HEK293T (cell line): ENCODE data around the gene ELK1.

Experiments used
- CTCF ChIA-PET: fragments of 350-600 bp; formaldehyde crosslinking; extraction: SDS; loops from one replicate; lab custom pipeline; 2021; ENCODE audit warnings: antibody characterized with exemption, inconsistent platforms; lab: Yijun Ruan, JAX
- POLR2A ChIA-PET: fragments of 350-600 bp; formaldehyde crosslinking; extraction: SDS; loops from one replicate; lab custom pipeline; 2020; ENCODE audit warnings: antibody characterized with exemption, inconsistent platforms; lab: Yijun Ruan, JAX
- DNase-seq: peaks from one replicate; pipeline ENCODE4 v3.0.0; 2012; ENCODE audit warnings: mixed read lengths; ENCODE audit errors: extremely low spot score
- ARNT ChIP-seq: fragments of 450-650 bp; IDR thresholded peaks from 2 replicates; pipeline ENCODE4 v1.6.1; 2017; ENCODE audit warnings: mild to moderate bottlenecking
- BHLHE40 ChIP-seq: fragments of 450-650 bp; IDR thresholded peaks from 2 replicates; pipeline ENCODE4 v1.6.1; 2016; ENCODE audit warnings: mild to moderate bottlenecking, moderate library complexity, borderline replicate concordance
- CTBP1 ChIP-seq: fragments of 450-650 bp; IDR thresholded peaks from 2 replicates; pipeline ENCODE4 v1.6.1; 2016; ENCODE audit warnings: borderline replicate concordance
- ELF4 ChIP-seq: fragments of 450-650 bp; IDR thresholded peaks from 2 replicates; pipeline ENCODE4 v1.6.1; 2017; ENCODE audit warnings: antibody characterized with exemption
- FOXA1 ChIP-seq: fragments of 450-650 bp; IDR thresholded peaks from 2 replicates; pipeline ENCODE4 v1.6.1; 2016; ENCODE audit warnings: mild to moderate bottlenecking
- FOXK2 ChIP-seq: fragments of 450-650 bp; IDR thresholded peaks from 2 replicates; pipeline ENCODE4 v1.6.1; 2016; ENCODE audit warnings: mild to moderate bottlenecking
- FOXM1 ChIP-seq: fragments of 450-650 bp; IDR thresholded peaks from 2 replicates; pipeline ENCODE4 v1.6.1; 2017; ENCODE audit warnings: mild to moderate bottlenecking, borderline replicate concordance
- HDGF ChIP-seq: fragments of 450-650 bp; IDR thresholded peaks from 2 replicates; pipeline ENCODE4 v1.6.1; 2017; ENCODE audit warnings: antibody characterized with exemption, borderline replicate concordance
- L3MBTL2 ChIP-seq: fragments of 450-650 bp; conservative IDR thresholded peaks from 2 replicates; pipeline ENCODE4 v1.6.1; 2016; ENCODE audit warnings: mild to moderate bottlenecking
- LEF1 ChIP-seq: fragments of 450-650 bp; IDR thresholded peaks from 2 replicates; pipeline ENCODE4 v1.6.1; 2017; ENCODE audit warnings: mild to moderate bottlenecking, borderline replicate concordance
- NFRKB ChIP-seq: fragments of 450-650 bp; IDR thresholded peaks from 2 replicates; pipeline ENCODE4 v1.6.1; 2016; ENCODE audit warnings: mild to moderate bottlenecking, moderate library complexity
- PKNOX1 ChIP-seq: fragments of 450-650 bp; IDR thresholded peaks from 2 replicates; pipeline ENCODE4 v1.6.1; 2016
- SP1 ChIP-seq: fragments of 450-650 bp; IDR thresholded peaks from 2 replicates; pipeline ENCODE4 v1.6.1; 2017
- SUZ12 ChIP-seq: fragments of 450-650 bp; IDR thresholded peaks from 2 replicates; pipeline ENCODE4 v1.6.1; 2016; ENCODE audit warnings: mild to moderate bottlenecking
- TARDBP ChIP-seq: fragments of 450-650 bp; IDR thresholded peaks from 2 replicates; pipeline ENCODE4 v1.6.1; 2016
- ZNF384 ChIP-seq: fragments of 450-650 bp; IDR thresholded peaks from 2 replicates; pipeline ENCODE4 v1.6.1; 2016

The ELK1 gene

GRCh38 chrX:47623540-47624027 is 26.8 kb downstream of the ELK1 start:
- TF ChIP-seq PKNOX1 (peak; percentile 93), CTBP1 (no peak), L3MBTL2 (peak; percentile 67)
- ChIA-PET POLR2A (interaction anchor here (0.9 to 1.1 kb wide), 3 partner anchors 9 to 82 kb away, joined by 3 to 6 read pairs (median 3); no protein-coding TSS in a partner anchor), CTCF (no interaction called here)
- peak; percentile 83 for DNase-seq

- CTCF ChIA-PET = no interaction called here
- TF ChIP-seq FOXM1 = no peak
- no peak for TF ChIP-seq FOXK2
- TF ChIP-seq SP1 = no peak
- TF ChIP-seq BHLHE40 = no peak
- no peak for TF ChIP-seq TARDBP
- TF ChIP-seq CTBP1 = no peak
- TF ChIP-seq HDGF = no peak
- no peak for TF ChIP-seq L3MBTL2
- no peak for TF ChIP-seq SUZ12
- TF ChIP-seq ZNF384 = no peak
- TF ChIP-seq NFRKB = no peak
- no peak for TF ChIP-seq LEF1
- no peak for TF ChIP-seq PKNOX1
- TF ChIP-seq ARNT = no peak
- DNase-seq = no peak
- POLR2A ChIA-PET = no interaction called here
These were observed 28.5 kb downstream of the ELK1 start for GRCh38 chrX:47621851-47622250.

- POLR2A ChIA-PET = no interaction called here
- CTCF ChIA-PET = no interaction called here
- DNase-seq = no peak
- TF ChIP-seq CTBP1 (no peak), FOXM1 (no peak), HDGF (no peak)
These were observed 30.1 kb downstream of the ELK1 start for GRCh38 chrX:47620303-47620685.

- CTCF ChIA-PET = no interaction called here
- DNase-seq = peak; percentile 84
- no peak for TF ChIP-seq HDGF
- no peak for TF ChIP-seq FOXA1
- no peak for TF ChIP-seq FOXK2
- TF ChIP-seq NFRKB = no peak
- no peak for TF ChIP-seq ARNT
- no peak for TF ChIP-seq FOXM1
- no peak for TF ChIP-seq ELF4
- TF ChIP-seq CTBP1 = no peak
- no peak for TF ChIP-seq LEF1
- TF ChIP-seq SUZ12 = no peak
- no peak for TF ChIP-seq BHLHE40
- TF ChIP-seq PKNOX1 = no peak
- no peak for TF ChIP-seq SP1
- no peak for TF ChIP-seq ZNF384
- no peak for TF ChIP-seq L3MBTL2
- TF ChIP-seq TARDBP = no peak
- POLR2A ChIA-PET = no interaction called here
These were observed 30.7 kb downstream of the ELK1 start, which contains the start of gene SYN1 for GRCh38 chrX:47619486-47620302. TSS of gene SYN1 (minus strand) at chrX:47619857. CDS start at chrX:47619728, 129 bp downstream.

GRCh38 chrX:47618923-47619485 is 31.4 kb downstream of the ELK1 start:
- TF ChIP-seq TARDBP (no peak), LEF1 (no peak), FOXA1 (no peak), BHLHE40 (no peak), FOXK2 (no peak), L3MBTL2 (no peak), SUZ12 (no peak), NFRKB (no peak), HDGF (no peak), SP1 (no peak)
- DNase-seq = no peak
- ChIA-PET POLR2A (no interaction called here), CTCF (no interaction called here)

GRCh38 chrX:47614618-47615017 is 35.7 kb downstream of the ELK1 start:
- TF ChIP-seq SP1 = no peak
- TF ChIP-seq SUZ12 = no peak
- TF ChIP-seq TARDBP = no peak
- no peak for TF ChIP-seq FOXK2
- TF ChIP-seq ARNT = no peak
- no peak for TF ChIP-seq NFRKB
- TF ChIP-seq LEF1 = no peak
- no peak for TF ChIP-seq ZNF384
- no peak for TF ChIP-seq FOXM1
- no peak for TF ChIP-seq L3MBTL2
- no peak for TF ChIP-seq BHLHE40
- no peak for TF ChIP-seq FOXA1
- no peak for TF ChIP-seq ELF4
- no peak for TF ChIP-seq PKNOX1
- no peak for TF ChIP-seq CTBP1
- no peak for DNase-seq
- ChIA-PET POLR2A (interaction anchor here (1.5 kb wide), 1 partner anchor 9 kb away, joined by 6 read pairs; no protein-coding TSS in a partner anchor), CTCF (no interaction called here)
